IMR-90 (cell line): Measurements from ENCODE around the gene CEP295NL.

Source experiments
- BHLHE40 ChIP-seq: fragments of 150-350 bp; IDR thresholded peaks from 2 replicates; pipeline ENCODE4 v1.6.1; 2016; ENCODE audit warnings: mild to moderate bottlenecking, low read depth, low read length
- CEBPB ChIP-seq: IDR thresholded peaks from 2 replicates; pipeline ENCODE4 v1.6.1; 2012; ENCODE audit warnings: low read depth, low read length, improper control_type of control experiment
- CHD1 ChIP-seq: IDR thresholded peaks from 2 replicates; pipeline ENCODE4 v1.6.1; 2012; ENCODE audit warnings: low read depth, low read length, improper control_type of control experiment
- CTCF ChIP-seq: conservative IDR thresholded peaks from 2 replicates; pipeline ENCODE4 v1.5.1; 2012; ENCODE audit warnings: mild to moderate bottlenecking, low read depth, low read length, improper control_type of control experiment
- ELK1 ChIP-seq: fragments of 150-350 bp; IDR thresholded peaks from 2 replicates; pipeline ENCODE4 v1.6.1; 2016; ENCODE audit warnings: low read depth, mild to moderate bottlenecking, low read length, moderate library complexity, borderline replicate concordance
- FOS ChIP-seq: fragments of 150-350 bp; IDR thresholded peaks from 2 replicates; pipeline ENCODE4 v1.6.1; 2016; ENCODE audit warnings: low read depth, low read length
- MAZ ChIP-seq: IDR thresholded peaks from 2 replicates; pipeline ENCODE4 v1.6.1; 2012; ENCODE audit warnings: low read depth, mild to moderate bottlenecking, low read length, improper control_type of control experiment, moderate library complexity, borderline replicate concordance
- MXI1 ChIP-seq: IDR thresholded peaks from 2 replicates; pipeline ENCODE4 v1.6.1; 2012; ENCODE audit warnings: low read depth, mild to moderate bottlenecking, low read length, moderate library complexity, borderline replicate concordance
- POLR2A ChIP-seq: IDR thresholded peaks from 2 replicates; pipeline ENCODE4 v1.6.1; 2012; ENCODE audit warnings: mild to moderate bottlenecking, low read depth, low read length
- RAD21 ChIP-seq: IDR thresholded peaks from 2 replicates; pipeline ENCODE4 v1.6.1; 2012; ENCODE audit warnings: low read length, improper control_type of control experiment
- RCOR1 ChIP-seq: IDR thresholded peaks from 2 replicates; pipeline ENCODE4 v1.6.1; 2012; ENCODE audit warnings: mild to moderate bottlenecking, low read length, improper control_type of control experiment; ENCODE audit not compliant: insufficient replicate concordance
- SMC3 ChIP-seq: fragments of 150-350 bp; IDR thresholded peaks from 2 replicates; pipeline ENCODE4 v1.6.1; 2016; ENCODE audit warnings: low read depth, mild to moderate bottlenecking, antibody characterized with exemption, low read length, moderate library complexity
- USF2 ChIP-seq: fragments of 150-350 bp; IDR thresholded peaks from 2 replicates; pipeline ENCODE4 v1.6.1; 2017; ENCODE audit warnings: mild to moderate bottlenecking, antibody characterized with exemption, low read length, low read depth

- TF ChIP-seq CTCF, result no peak
- no peak for TF ChIP-seq RCOR1
- no peak for TF ChIP-seq POLR2A
- no peak for TF ChIP-seq RAD21
- TF ChIP-seq CHD1, result no peak
- TF ChIP-seq CEBPB, result no peak
- TF ChIP-seq MAZ, result no peak
- no peak for TF ChIP-seq USF2
- no peak for TF ChIP-seq FOS
- no peak for TF ChIP-seq SMC3
- no peak for TF ChIP-seq ELK1
- no peak for TF ChIP-seq BHLHE40
- no peak for TF ChIP-seq MXI1
Observed at GRCh38 chr17:78855561-78856165, 47.3 kb downstream of the CEP295NL start.
